Measurements from ENCODE around the gene BGLAP.

DNA sequence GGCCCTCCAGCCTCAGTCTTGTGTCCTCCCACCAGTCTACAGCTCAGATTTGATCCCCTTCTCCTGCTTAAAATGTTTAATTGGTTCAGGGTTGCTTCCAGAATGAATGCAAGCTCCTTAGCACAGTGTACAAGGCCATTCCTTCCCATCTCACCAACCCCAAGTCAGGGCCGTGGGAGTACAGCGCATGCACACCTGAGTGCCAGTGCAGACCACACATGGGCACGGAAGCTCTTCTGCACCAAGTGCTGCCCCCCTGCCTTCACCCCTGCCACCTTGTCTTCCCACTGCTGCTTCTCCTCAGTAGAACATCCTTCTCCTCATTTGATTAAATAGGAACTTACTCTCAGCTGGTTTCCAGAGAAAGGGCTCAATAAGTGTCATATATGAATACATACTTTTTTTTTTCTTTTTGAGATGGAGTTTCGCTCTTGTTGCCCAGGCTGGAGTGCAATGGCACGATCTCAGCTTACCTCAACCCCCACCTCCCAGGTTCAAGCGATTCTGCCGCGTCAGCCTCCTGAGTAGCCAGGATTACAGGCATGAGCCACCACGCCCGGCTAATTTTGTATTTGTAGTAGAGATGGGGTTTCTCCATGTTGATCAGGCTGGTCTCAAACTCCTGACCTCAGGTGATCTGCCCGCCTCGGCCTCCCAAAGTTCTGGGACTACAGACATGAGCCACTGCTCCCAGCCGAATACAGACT lies 19.8 kb upstream of the BGLAP start:
- TF ChIP-seq, protein P1, sequence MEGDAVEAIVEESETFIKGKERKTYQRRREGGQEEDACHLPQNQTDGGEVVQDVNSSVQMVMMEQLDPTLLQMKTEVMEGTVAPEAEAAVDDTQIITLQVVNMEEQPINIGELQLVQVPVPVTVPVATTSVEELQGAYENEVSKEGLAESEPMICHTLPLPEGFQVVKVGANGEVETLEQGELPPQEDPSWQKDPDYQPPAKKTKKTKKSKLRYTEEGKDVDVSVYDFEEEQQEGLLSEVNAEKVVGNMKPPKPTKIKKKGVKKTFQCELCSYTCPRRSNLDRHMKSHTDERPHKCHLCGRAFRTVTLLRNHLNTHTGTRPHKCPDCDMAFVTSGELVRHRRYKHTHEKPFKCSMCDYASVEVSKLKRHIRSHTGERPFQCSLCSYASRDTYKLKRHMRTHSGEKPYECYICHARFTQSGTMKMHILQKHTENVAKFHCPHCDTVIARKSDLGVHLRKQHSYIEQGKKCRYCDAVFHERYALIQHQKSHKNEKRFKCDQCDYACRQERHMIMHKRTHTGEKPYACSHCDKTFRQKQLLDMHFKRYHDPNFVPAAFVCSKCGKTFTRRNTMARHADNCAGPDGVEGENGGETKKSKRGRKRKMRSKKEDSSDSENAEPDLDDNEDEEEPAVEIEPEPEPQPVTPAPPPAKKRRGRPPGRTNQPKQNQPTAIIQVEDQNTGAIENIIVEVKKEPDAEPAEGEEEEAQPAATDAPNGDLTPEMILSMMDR (IDR thresholded peaks at IDR 0.05; ENCODE audit: low read depth, low read length, poor library complexity, severe bottlenecking): no peak
- TF ChIP-seq EZH2phosphoT487 (IDR thresholded peaks at IDR 0.05; ENCODE audit: borderline replicate concordance, low read length): no peak
